ENCODE data around the gene OR4N5.

Gene OR4N5

GRCh38 chr14:20110438-20110837 lies 28.2 kb upstream of the OR4N5 start, which contains the start of gene OR4K17:
OR4K17 (plus strand) TSS chr14:20110739; CDS start chr14:20117500, 6,761 bp downstream.
- Histone ChIP-seq H3K36me3 (ENCODE audit: low read length) (no peaks in the 10 kb centered on the region), H3K27ac (ENCODE audit: low read depth, low read length) (no peak within 1 kb of the TSS), H3K9me3 (ENCODE audit: insufficient read depth, low read length) (no peaks in the 10 kb centered on the region), H4K20me1 (ENCODE audit: low read depth, low read length) (no peaks in the 10 kb centered on the region), H3K9ac (ENCODE audit: low read length) (no peak within 1 kb of the TSS), H3K4me2 (ENCODE audit: low read depth, low read length, poor library complexity, severe bottlenecking) (no peak within 1 kb of the TSS), H3K4me3 (ENCODE audit: insufficient read depth, low read length, poor library complexity, severe bottlenecking) (no peak within 1 kb of the TSS), H3F3A (ENCODE audit: insufficient read depth) (no peaks in the 10 kb centered on the region), H3K9me2 (replicated peaks; ENCODE audit: insufficient read depth, low read length) (no peaks in the 10 kb centered on the region), H3K27me3 (ENCODE audit: low read length) (no peaks in the 10 kb centered on the region), H3K79me2 (ENCODE audit: insufficient read depth, low read length) (no peaks in the 10 kb centered on the region), H2AFZ (ENCODE audit: low read depth, low read length, severe bottlenecking) (no peak within 1 kb of the TSS)
- TF ChIP-seq EZH2phosphoT487 (conservative IDR thresholded peaks at IDR 0.05; ENCODE audit: low read length): no peak
- TF ChIP-seq, protein P1, sequence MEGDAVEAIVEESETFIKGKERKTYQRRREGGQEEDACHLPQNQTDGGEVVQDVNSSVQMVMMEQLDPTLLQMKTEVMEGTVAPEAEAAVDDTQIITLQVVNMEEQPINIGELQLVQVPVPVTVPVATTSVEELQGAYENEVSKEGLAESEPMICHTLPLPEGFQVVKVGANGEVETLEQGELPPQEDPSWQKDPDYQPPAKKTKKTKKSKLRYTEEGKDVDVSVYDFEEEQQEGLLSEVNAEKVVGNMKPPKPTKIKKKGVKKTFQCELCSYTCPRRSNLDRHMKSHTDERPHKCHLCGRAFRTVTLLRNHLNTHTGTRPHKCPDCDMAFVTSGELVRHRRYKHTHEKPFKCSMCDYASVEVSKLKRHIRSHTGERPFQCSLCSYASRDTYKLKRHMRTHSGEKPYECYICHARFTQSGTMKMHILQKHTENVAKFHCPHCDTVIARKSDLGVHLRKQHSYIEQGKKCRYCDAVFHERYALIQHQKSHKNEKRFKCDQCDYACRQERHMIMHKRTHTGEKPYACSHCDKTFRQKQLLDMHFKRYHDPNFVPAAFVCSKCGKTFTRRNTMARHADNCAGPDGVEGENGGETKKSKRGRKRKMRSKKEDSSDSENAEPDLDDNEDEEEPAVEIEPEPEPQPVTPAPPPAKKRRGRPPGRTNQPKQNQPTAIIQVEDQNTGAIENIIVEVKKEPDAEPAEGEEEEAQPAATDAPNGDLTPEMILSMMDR (IDR thresholded peaks at IDR 0.05; ENCODE audit: insufficient read depth, low read length, poor library complexity, severe bottlenecking): no peak

DNA sequence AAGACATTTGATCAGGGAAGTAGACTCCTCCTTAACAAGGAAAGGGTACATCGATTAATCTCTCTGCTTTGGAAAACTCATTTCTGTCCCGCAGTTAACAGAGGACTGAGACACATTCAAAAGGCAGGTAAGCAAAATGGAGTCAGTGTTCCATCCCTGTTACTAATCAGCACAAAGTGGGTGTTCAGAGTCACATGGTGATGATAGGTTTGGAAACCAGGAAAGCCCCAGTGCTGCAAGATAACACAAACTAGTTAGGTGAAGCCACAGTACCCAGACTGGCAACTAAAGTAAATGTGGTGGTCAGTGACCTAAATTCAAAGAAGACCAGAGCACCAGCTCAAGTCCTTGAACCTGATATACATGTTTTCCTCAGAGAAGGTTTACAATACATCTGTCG lies 26.3 kb upstream of the OR4N5 start:
- TF ChIP-seq EZH2phosphoT487 (conservative IDR thresholded peaks at IDR 0.05; ENCODE audit: low read length): no peak
- Histone ChIP-seq H3K9ac (ENCODE audit: low read length) (no peak overlapping the region), H2AFZ (ENCODE audit: low read depth, low read length, severe bottlenecking) (no peak overlapping the region), H3K27me3 (ENCODE audit: low read length) (no peaks in the 10 kb centered on the region), H3K9me3 (ENCODE audit: insufficient read depth, low read length) (no peaks in the 10 kb centered on the region), H3F3A (ENCODE audit: insufficient read depth) (no peaks in the 10 kb centered on the region), H4K20me1 (ENCODE audit: low read depth, low read length) (no peaks in the 10 kb centered on the region), H3K4me2 (ENCODE audit: low read depth, low read length, poor library complexity, severe bottlenecking) (no peak overlapping the region), H3K36me3 (ENCODE audit: low read length) (no peaks in the 10 kb centered on the region), H3K4me3 (ENCODE audit: insufficient read depth, low read length, poor library complexity, severe bottlenecking) (no peak overlapping the region), H3K27ac (ENCODE audit: low read depth, low read length) (no peak overlapping the region), H3K79me2 (ENCODE audit: insufficient read depth, low read length) (no peaks in the 10 kb centered on the region), H3K9me2 (replicated peaks; ENCODE audit: insufficient read depth, low read length) (no peaks in the 10 kb centered on the region)

DNA sequence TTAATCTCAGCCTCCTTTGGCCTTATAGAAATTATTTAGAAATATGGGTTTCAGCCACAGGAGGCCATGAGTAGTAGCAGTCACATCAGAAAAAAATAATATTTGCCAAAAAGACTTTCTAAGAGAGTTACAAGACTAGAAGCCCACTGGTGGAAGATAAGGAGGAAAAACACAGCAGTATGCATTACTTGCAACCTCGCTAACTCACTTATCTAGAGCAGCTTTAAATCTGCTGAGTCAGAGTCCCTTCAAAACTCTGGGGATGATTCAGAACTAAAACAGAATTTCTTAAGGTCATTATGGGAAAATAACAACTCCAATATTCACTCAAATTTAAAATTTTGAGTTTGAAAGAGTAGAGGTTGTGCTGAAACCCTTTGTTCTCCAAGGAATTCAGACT lies 21.9 kb upstream of the OR4N5 start:
- H3K9me2 ChIP-seq (replicated peaks; ENCODE audit: insufficient read depth, low read length): no peaks in the 10 kb centered on the region
- H3K79me2 ChIP-seq (ENCODE audit: insufficient read depth, low read length): no peaks in the 10 kb centered on the region
- H3K9ac ChIP-seq (ENCODE audit: low read length): no peak overlapping the region
- H3K9me3 ChIP-seq (ENCODE audit: insufficient read depth, low read length): no peaks in the 10 kb centered on the region
- H3K4me2 ChIP-seq (ENCODE audit: low read depth, low read length, poor library complexity, severe bottlenecking): no peak overlapping the region
- no peak overlapping the region for H2AFZ ChIP-seq (ENCODE audit: low read depth, low read length, severe bottlenecking)
- no peak overlapping the region for H3K27ac ChIP-seq (ENCODE audit: low read depth, low read length)
- no peak for TF ChIP-seq EZH2phosphoT487 (conservative IDR thresholded peaks at IDR 0.05; ENCODE audit: low read length)
- TF ChIP-seq, protein P1 (IDR thresholded peaks at IDR 0.05; ENCODE audit: insufficient read depth, low read length, poor library complexity, severe bottlenecking): no peak
- H4K20me1 ChIP-seq (ENCODE audit: low read depth, low read length): no peaks in the 10 kb centered on the region
- H3K4me3 ChIP-seq (ENCODE audit: insufficient read depth, low read length, poor library complexity, severe bottlenecking): no peak overlapping the region
- no peaks in the 10 kb centered on the region for H3K36me3 ChIP-seq (ENCODE audit: low read length)
- no peaks in the 10 kb centered on the region for H3F3A ChIP-seq (ENCODE audit: insufficient read depth)
- H3K27me3 ChIP-seq (ENCODE audit: low read length): no peaks in the 10 kb centered on the region

- Histone ChIP-seq H3K36me3 (ENCODE audit: low read length) (no peaks in the 10 kb centered on the region), H4K20me1 (ENCODE audit: low read depth, low read length) (no peaks in the 10 kb centered on the region), H3K79me2 (ENCODE audit: insufficient read depth, low read length) (no peaks in the 10 kb centered on the region), H3K27ac (ENCODE audit: low read depth, low read length) (no peak overlapping the region), H3K9me2 (replicated peaks; ENCODE audit: insufficient read depth, low read length) (0 out of 2 replicates have a peak, but pooled peaks cover 3% of the 10 kb centered on the region), H3K4me3 (ENCODE audit: insufficient read depth, low read length, poor library complexity, severe bottlenecking) (no peak overlapping the region), H3K9ac (ENCODE audit: low read length) (no peak overlapping the region), H3K4me2 (ENCODE audit: low read depth, low read length, poor library complexity, severe bottlenecking) (no peak overlapping the region), H2AFZ (ENCODE audit: low read depth, low read length, severe bottlenecking) (no peak overlapping the region), H3K27me3 (ENCODE audit: low read length) (no peaks in the 10 kb centered on the region), H3K9me3 (ENCODE audit: insufficient read depth, low read length) (no peaks in the 10 kb centered on the region), H3F3A (ENCODE audit: insufficient read depth) (no peaks in the 10 kb centered on the region)
- TF ChIP-seq, protein P1 (IDR thresholded peaks at IDR 0.05; ENCODE audit: insufficient read depth, low read length, poor library complexity, severe bottlenecking): no peak
- TF ChIP-seq EZH2phosphoT487 (conservative IDR thresholded peaks at IDR 0.05; ENCODE audit: low read length): no peak
Measured at GRCh38 chr14:20118795-20119194, 19.8 kb upstream of the OR4N5 start.

Measured in SU-DHL-6 (cell line).